Activated CD8-positive, alpha-beta memory T cell treated with anti-CD3 and anti-CD28 coated beads for 48 hours (primary cell): ENCODE measurements around the gene AMDHD1.
A peak's percentile ranks its signal among the peaks of the same experiment; 100 is the strongest.

Experiments
- DNase-seq, 3 experiments: peaks; one replicate each; pipeline ENCODE4 v3.0.0-alpha.2; 2020; ENCODE audit warnings: low read depth in 2 of 3, low spot score in 2 of 3

The AMDHD1 gene

DNA sequence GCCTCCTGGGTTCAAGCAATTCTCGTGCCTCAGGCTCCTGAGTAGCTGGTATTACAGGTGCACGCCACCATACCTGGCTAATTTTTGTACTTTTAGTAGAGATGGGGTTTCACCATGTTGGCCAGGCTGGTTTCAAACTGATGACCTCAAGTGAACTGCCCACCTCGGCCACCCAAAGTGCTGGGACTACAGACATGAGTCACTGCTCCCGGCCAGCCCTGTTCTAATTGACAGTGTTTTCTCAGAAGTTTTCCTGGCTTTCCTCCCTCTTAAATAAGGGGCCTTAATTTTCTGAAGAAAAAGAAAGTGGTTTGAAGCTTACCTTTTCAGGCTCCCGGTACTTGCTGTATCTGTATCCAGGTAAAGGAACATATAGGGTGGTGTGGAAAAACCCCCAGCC lies 51.3 kb downstream of the AMDHD1 start:
- DNase-seq, result no peak

DNA sequence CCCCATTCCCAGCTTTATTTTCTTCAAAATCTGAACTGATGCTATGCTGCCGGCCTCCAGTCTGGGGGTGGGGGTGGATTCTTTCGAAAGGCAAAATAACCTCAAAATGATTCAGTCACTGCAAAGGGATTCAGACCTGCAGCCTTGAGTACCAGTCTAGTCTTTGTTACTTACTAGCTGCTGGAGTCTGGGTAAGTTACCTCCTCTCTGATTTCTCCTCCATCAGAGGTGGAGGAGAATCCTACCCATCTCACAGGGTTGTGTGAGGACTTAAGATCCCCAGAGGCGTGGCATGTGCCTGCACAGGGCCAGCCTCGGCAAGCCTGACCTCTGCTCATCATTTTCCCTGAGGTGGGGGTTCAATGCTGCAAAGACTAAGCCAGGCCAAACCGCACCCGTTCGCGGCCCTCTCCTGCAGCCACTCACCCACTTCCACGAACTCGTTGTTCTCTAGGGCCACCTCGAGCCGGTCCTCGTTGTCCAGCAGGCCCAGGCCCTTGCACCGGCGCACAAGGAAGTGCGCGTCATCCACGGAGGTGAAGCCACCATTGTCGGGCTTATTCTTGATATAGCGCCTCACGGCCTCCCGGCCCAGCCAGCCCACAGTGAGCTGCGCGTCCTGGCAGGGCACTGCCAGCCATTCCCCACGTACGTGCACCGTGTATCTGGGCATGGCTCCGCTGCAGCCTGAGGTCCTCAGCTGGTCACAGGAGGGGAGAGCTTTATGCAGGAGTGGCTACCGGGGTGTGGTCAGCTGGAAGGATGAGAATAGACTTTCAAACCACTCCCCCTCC lies 52.3 kb downstream of the AMDHD1 start:
- no peak for DNase-seq

DNA sequence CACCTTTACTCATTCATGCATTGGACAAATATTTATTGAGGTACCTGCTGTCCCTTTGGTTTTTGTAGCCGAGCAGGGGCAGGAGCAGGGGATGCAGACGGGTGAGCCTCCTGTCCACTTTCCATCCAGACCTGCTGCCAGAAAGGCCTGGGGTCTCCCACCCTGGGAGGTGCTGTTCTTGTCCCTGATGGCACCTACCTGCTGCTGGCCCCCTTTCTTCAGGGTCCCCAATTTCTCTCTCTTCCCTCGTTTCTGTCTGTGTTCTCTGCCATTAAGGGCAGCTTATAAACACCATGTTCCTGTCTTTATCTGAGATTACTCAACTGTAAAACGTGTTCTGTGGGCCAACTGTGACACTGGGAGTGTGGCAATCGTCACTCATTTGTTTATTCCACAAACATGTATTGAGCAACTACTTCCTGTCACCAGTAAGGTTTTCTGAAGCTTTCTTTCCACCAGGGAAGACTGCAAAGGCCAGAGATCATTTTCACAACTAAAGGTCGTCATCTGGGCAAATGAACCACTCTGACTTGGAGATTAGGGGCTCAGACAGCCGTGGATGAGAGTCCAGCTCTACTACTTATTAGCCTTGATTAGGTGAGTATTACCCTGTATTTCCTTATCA lies 53.0 kb downstream of the AMDHD1 start, which contains the start of gene HAL:
TSS of gene HAL (minus strand) at position 311 of the 625 bp plus-strand sequence. CDS start 434 bp downstream, outside the sequence.
- DNase-seq, result no peak

DNA sequence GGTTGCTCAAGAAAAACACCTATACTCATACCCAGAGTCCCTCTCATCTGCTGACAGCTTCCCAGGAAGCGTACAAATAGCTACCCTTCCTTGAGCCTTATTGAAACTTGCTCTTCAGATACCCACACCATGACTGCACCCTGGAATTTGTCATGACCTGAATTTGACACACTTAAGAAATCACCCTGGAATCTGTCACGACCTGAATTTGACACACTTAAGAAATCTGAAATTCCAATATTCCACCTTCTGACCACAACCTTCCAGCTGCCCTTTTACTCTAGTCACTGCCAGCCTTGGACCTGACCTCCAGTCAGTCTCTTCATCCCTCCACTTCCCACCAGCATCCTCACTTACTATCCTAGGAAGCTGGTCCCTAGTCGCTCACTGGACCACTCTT lies 54.1 kb downstream of the AMDHD1 start:
- DNase-seq, result no peak

DNA sequence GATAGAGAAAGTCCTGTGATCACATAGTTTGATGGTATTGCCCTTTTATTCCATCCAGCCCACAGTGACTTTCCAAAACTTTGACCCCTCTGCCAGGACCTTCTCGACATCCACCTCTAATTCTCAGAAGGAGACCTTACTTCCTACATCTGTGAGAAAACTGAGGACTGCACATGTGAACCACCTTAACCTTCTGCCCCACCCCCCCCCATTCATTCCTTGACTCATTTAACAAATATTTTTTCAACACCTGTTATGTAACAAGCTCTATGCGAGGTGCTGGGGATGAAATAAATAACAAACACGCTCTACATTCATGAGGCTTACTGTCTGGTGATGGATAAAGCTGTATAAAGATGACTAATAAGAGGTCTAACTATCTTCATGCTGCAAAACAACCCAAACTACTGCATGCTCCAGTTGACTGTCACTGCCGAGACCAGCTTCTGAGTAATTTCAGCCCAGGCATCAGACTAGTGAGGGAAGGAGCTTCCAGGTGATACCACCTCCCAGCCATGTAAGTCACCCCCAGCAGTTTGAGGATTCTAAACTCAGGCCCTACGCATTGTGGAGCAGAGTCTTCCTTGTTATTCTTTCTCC lies 54.9 kb downstream of the AMDHD1 start:
- no peak for DNase-seq

DNA sequence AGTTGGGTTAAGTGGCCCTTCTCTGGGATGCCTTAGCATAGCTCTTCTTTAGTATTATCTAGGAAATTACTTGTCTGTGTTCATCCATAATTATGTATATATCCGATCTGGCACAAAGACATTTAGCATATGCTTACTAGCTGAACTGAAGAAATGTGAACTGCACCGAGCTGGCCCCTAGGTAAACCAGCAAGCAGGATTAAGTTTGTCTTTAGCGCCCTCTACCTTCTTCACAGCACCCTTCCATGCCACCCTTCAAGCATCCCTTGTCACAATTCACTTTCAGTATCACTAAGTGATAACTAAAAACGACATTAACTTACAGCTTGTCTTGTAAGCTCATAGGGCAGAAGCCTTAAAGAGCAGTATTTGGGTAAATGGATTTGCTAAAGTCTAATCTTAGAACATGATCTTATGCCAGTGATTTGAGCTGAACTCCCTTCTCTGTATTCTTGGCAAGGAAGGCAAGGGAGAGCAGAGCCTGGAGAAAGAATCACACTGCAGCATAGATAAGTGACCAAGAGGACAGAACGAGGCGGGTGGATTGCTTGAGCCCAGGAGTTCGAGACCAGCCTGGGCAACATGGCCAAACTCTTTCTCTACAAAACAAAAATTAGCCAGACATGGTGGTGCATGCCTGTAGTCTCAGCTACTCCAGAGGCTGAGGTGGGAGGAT lies 55.6 kb downstream of the AMDHD1 start:
- peak in 2 of 3 experiments; percentile 3 to 5 for DNase-seq

DNA sequence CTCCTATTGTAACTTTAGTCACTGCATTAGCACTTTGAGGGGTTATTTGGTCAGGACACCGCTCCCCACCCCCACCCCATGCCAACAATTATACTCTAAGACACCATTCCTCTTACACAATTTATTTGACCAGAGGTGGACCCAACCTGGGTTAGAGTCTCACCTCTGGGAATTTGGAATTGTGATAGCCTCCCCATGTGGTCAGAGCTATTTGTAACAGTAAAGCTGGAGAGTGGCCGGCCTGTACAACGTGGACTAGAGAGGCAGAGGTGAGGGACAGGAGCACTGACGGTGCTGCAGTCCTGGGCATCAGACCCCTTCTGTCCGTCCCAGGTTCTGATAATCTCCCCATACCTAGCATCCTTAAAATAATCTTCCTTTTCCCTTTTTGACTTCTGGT lies 56.4 kb downstream of the AMDHD1 start:
- no peak for DNase-seq

DNA sequence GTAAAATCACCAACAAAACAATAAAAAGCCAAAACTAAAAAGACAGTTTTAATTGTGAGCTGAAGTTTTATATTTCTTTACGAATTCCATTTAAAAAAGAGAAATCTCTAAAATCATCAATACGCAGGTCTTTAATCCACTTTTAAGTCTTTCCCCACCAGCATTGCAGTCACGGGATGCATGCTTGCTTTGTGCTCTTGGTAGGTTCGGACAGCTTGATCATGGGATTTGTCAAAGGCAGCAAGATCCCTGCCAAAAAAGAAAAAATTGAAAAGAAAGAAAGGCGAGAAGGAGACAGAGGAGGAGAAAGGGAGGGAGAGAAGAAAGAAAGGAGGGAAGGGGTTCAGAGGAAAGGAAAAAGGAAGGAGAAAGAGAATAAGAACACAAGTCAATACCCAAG lies 57.7 kb downstream of the AMDHD1 start:
- no peak for DNase-seq

DNA sequence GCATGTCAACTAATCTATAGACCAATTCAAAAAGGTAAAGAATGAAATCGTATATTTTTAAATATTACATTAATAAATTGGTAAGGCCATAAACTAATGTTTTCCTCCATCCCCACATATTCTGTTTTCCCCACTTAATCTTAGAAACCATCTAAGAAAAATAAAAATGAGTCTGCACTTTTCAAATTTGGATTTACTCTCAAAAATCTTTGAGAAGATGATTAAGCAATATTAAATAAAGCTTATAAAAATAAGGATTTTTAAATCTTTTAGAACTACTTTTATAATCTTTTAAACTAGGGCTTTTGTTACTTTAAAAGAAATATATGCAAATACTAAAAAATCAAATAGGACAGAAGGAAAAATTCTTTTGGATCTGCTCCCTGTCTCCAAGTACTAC lies 63.6 kb downstream of the AMDHD1 start:
- no peak for DNase-seq

DNA sequence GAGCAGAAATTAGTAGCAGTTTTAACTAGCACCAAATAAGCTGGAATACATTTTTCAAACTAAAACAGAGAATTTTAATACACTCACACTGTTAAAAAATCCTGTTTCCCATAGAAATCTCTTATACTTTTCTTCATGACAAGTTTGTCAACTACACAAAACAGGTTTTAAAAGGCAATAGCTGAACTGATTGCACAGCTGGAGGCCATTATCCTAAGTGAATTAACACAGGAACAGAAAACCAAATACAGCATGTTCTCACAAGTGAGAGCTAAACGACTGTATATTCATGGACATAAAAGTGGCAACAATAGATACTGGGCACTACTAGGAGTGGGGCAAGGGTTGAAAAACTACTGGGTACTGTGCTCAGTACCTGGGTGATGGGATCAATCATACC lies 64.6 kb downstream of the AMDHD1 start:
- DNase-seq, result no peak

DNA sequence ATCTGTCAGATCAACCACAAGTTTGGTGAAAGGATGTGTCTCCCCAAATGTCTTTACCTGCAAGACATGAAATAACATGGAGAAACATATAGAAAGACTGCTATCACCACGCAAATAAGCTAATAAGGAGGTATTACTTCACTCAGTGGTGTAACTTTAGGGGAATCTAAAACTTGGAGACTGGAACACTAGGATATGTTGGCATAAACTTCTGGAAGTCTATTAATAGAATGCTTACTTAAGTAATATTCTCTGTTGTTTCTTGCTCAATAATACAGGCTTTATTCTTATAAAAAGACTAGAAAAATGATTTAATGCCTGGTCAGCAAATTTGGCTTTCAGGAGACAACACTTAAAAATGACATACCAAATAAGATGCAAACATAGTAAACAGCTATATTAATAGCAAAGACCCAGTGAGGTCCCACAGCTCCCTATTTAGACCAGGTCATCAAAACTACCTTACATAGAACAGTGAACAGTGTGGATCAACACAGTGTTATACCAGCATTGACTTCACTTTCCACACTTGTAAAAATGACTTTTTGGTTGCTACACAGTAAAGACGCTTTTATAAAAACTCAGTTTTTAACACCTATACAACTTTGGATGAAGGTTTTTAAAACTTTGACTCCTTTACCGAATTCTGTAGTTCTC lies 71.9 kb downstream of the AMDHD1 start:
- no peak for DNase-seq

DNA sequence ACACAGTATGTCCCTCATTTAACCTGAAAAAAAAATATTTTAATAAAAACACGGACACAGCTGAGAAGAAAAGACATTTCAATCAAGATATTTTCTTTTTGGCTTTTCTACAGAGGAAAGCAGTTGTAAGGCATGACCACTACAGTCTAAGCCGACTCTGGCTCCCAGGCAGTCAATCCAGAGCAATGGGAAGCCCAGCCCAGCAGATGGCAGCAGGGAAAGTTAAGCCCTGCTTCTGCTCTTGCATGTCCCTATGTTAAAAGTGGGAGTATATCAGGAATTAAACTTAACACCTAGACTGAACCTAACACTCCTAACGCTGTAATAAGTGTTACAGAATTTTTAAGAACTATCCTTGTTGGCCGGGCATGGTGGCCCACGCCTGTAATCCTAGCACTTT lies 72.5 kb downstream of the AMDHD1 start:
- no peak for DNase-seq
